Endothelial cell of umbilical vein (primary cell): ENCODE data around the gene PSME3IP1. TPM values are rescaled to one million over a fixed set of nuclear protein-coding genes. Genes with fewer than 3 reads are reported as not detected.

ENCODE experiments used
- BruUV-seq: library from RNA; stranded (reverse); fragments of 400-500 nt; replicated peaks from 2 replicates; lab custom pipeline; 2021; lab: Mats Ljungman, UMichigan
- CTCF ChIA-PET: fragments of 300-600, 350-600 bp; sonication (Branson Sonifier 250); formaldehyde crosslinking; loops from one replicate; lab custom pipeline; 2021; ENCODE audit warnings: antibody characterized with exemption, inconsistent platforms; lab: Charles Lee
- POLR2A ChIA-PET: fragments of 300-600, 350-600 bp; sonication (Branson Sonifier 250); formaldehyde crosslinking; loops from one replicate; lab custom pipeline; 2021; ENCODE audit warnings: antibody characterized with exemption, inconsistent platforms; lab: Charles Lee
- DNase-seq: peaks from one replicate; pipeline ENCODE4 v3.0.0-alpha.2; 2011; ENCODE audit warnings: low read depth, low spot score
- FAIRE-seq: peaks from 2 replicates; lab custom pipeline; 2011; peaks lifted over from hg19 to GRCh38; lab: Jason Lieb, UNC
- H2AFZ ChIP-seq: 2 replicates; pipeline ENCODE4 v1.6.0; 2012; ENCODE audit warnings: low read depth, low read length, control low read depth, inconsistent platforms
- H3K27ac ChIP-seq: 2 replicates; pipeline ENCODE4 v1.5.1; 2011; ENCODE audit warnings: low read depth, mild to moderate bottlenecking, control low read depth, low read length, moderate library complexity; ENCODE audit not compliant: insufficient read depth
- H3K27me3 ChIP-seq, 2 experiments: 2 replicates each; pipeline versions ENCODE4 v1.6.0 to v1.6.1; 2011; ENCODE audit warnings: low read length in 2 of 2, mixed read lengths in 1 of 2; ENCODE audit not compliant: control insufficient read depth in 2 of 2, insufficient read depth in 2 of 2
- H3K36me3 ChIP-seq, 2 experiments: 2 replicates in 1 of 2; 3 replicates in 1 of 2; pipeline ENCODE4 v1.5.1; 2011; ENCODE audit warnings: low read length in 2 of 2, mild to moderate bottlenecking in 1 of 2, moderate library complexity in 1 of 2; ENCODE audit not compliant: control insufficient read depth in 2 of 2, insufficient read depth in 2 of 2; ENCODE audit errors: extremely low read depth in 1 of 2
- H3K4me1 ChIP-seq: 3 replicates; pipeline ENCODE4 v1.5.1; 2011; ENCODE audit warnings: mild to moderate bottlenecking, low read length; ENCODE audit not compliant: control insufficient read depth, insufficient read depth; ENCODE audit errors: extremely low read depth
- H3K4me2 ChIP-seq: 2 replicates; pipeline ENCODE4 v1.6.1; 2011; ENCODE audit warnings: low read length, control low read depth, mixed read lengths; ENCODE audit not compliant: insufficient read depth
- H3K4me3 ChIP-seq, 3 experiments: fragments of 200-600 bp in 1 of 3; sonication (generic), shearing (Covaris generic) in 1 of 3; replicated peaks in 1 of 3; 2 replicates each; pipeline ENCODE4 v1.5.1; 2011 to 2016; ENCODE audit warnings: control low read depth in 3 of 3, low read length in 3 of 3, mild to moderate bottlenecking in 2 of 3, inconsistent platforms in 1 of 3, low read depth in 1 of 3, moderate library complexity in 1 of 3; ENCODE audit not compliant: insufficient read depth in 1 of 3
- H3K79me2 ChIP-seq: 2 replicates; pipeline ENCODE4 v1.6.0; 2012; ENCODE audit warnings: low read length, inconsistent platforms; ENCODE audit not compliant: control insufficient read depth, insufficient read depth
- H3K9ac ChIP-seq: replicated peaks from 2 replicates; pipeline ENCODE3; 2011; ENCODE audit warnings: low read length, control low read depth; ENCODE audit not compliant: insufficient read depth; ENCODE audit errors: extremely low read depth
- H3K9me1 ChIP-seq: replicated peaks from 3 replicates; pipeline ENCODE4 v1.6.0; 2011; ENCODE audit warnings: mild to moderate bottlenecking, low read length; ENCODE audit not compliant: control insufficient read depth, insufficient read depth; ENCODE audit errors: extremely low read depth
- H3K9me3 ChIP-seq: replicated peaks from 2 replicates; pipeline ENCODE4 v1.5.1; 2012; ENCODE audit warnings: low read length, inconsistent platforms; ENCODE audit not compliant: control insufficient read depth, insufficient read depth
- H4K20me1 ChIP-seq: replicated peaks from 2 replicates; pipeline ENCODE3; 2011; ENCODE audit warnings: mild to moderate bottlenecking, low read length; ENCODE audit not compliant: control insufficient read depth, insufficient read depth; ENCODE audit errors: extremely low read depth
- EZH2 ChIP-seq: IDR thresholded peaks from 2 replicates; pipeline ENCODE4 v1.6.1; 2012; ENCODE audit warnings: borderline replicate concordance, low read depth, mild to moderate bottlenecking, moderate library complexity, low read length, inconsistent platforms; ENCODE audit not compliant: severe bottlenecking
- FOS ChIP-seq: IDR thresholded peaks from 2 replicates; pipeline ENCODE4 v1.6.1; 2011; ENCODE audit warnings: mild to moderate bottlenecking, low read length, moderate library complexity, borderline replicate concordance; ENCODE audit not compliant: insufficient read depth
- GATA2 ChIP-seq: IDR thresholded peaks from 2 replicates; pipeline ENCODE4 v1.7.0; 2011; ENCODE audit warnings: low read depth, mild to moderate bottlenecking, moderate library complexity, mixed read lengths, low read length; ENCODE audit not compliant: insufficient read length, insufficient read depth
- JUN ChIP-seq: IDR thresholded peaks from 2 replicates; pipeline ENCODE4 v1.6.1; 2011; ENCODE audit warnings: borderline replicate concordance, low read depth; ENCODE audit not compliant: insufficient read length, insufficient read depth
- MYC ChIP-seq: IDR thresholded peaks from one replicate; pipeline ENCODE4 v1.6.1; 2011; ENCODE audit warnings: mild to moderate bottlenecking, low read depth, low read length
- POLR2A ChIP-seq: IDR thresholded peaks from 2 replicates; pipeline ENCODE4 v1.6.1; 2012; ENCODE audit warnings: low read depth, mild to moderate bottlenecking, control low read depth, low read length
- POLR2AphosphoS5 ChIP-seq: IDR thresholded peaks from 2 replicates; pipeline ENCODE4 v1.6.1; 2012; ENCODE audit warnings: low read depth, mild to moderate bottlenecking, control low read depth, low read length, moderate library complexity; ENCODE audit not compliant: insufficient read depth
- dilution Hi-C: fragments of 300-500 bp; cut with MboI; formaldehyde crosslinking; loops from one replicate; pipeline ENCODE4 v1.15.0; 2019; ENCODE audit warnings: low sequenced_read_pairs; ENCODE audit not compliant: extremely low pct_ligation_motif_present
- intact Hi-C: fragments of 100-400 bp; cut with micrococcal nuclease; formaldehyde crosslinking; loops from one replicate; pipeline ENCODE4 v1.10.0; 2022
- polyA plus RNA-seq, 4 experiments: library from polyadenylated mRNA; depleted of rRNA in 3 of 4; stranded (reverse) in 3 of 4; unstranded in 1 of 4; fragments of >200 nt; gene quantifications; 2 replicates each; pipeline versions ENCODE4 v1.2.1 to v1.2.3, GENCODE V29; 2011 to 2012; ENCODE audit warnings: missing spikeins in 1 of 4
- total RNA-seq: library from RNA; stranded (reverse); gene quantifications from 2 replicates; pipeline ENCODE4 v1.2.3, GENCODE V29; 2021
- TF ChIP-seq, protein P1 (sequence below): IDR thresholded peaks from 2 replicates; pipeline ENCODE4 v1.6.1; 2011; ENCODE audit not compliant: insufficient read depth, insufficient read length
- TF ChIP-seq, protein P2 (sequence below), 2 donors: IDR thresholded peaks; 1 replicate in 1 of 2; 2 replicates in 1 of 2; pipeline ENCODE4 v1.5.1; 2011; ENCODE audit warnings: low read length in 2 of 2, mild to moderate bottlenecking in 2 of 2, moderate library complexity in 2 of 2, control low read depth in 1 of 2, inconsistent platforms in 1 of 2, low read depth in 1 of 2; ENCODE audit not compliant: insufficient read depth in 1 of 2; ENCODE audit errors: extremely low read depth in 1 of 2

PSME3IP1 gene
- total and polyA plus RNA-seq, 2 donors (not counting 3 experiments of a cell fraction or from before 2014, with no cell fraction given) = 86.2 to 91.8 TPM

DNA sequence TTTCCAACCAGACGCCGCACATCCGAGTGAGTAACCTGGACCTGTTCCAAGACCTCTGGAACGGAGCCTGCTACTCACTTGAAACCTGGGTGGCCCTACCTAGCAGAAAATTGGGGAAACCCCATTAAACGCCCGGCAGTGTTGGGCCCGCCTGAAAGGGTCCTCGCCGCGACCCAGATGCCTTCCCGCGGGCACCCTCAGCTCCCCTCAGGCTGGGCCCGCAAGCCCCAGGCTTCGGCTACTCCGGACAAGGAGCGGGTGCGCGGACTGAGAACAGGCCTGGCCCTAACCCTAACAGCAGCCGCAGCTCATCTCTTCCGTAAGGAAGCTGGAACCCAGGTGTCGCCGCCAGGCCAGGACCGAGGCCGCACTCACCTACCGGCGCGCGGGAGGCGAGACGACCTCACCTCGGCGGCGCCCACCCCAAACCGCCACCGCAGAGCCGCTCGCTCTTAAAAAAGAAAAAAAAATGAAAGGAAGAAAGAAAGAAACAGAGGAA, 344 bp downstream of the PSME3IP1 start:
- intact Hi-C loops (loop anchor here (5.0 kb wide), 2 partner anchors 97 to 232 kb away; partner anchors contain the start of gene PLLP), dilution Hi-C loops (no loop called here)
- Histone ChIP-seq H3K79me2 (peaks cover 88% of the 10 kb centered on the region), H3K4me2 (peak overlapping the region; percentile 85), H3K36me3 (peaks cover 0 to 3% of the 10 kb centered on the region in 2 experiments), H3K4me3 (peak overlapping the region; percentile 63 to 81 (median 75)), H4K20me1 (no peaks in the 10 kb centered on the region), H3K27me3 (no peaks in the 10 kb centered on the region), H3K9ac (peak overlapping the region; percentile 98), H3K4me1 (peaks cover 28% of the 10 kb centered on the region), H3K9me1 (no peaks in the 10 kb centered on the region), H3K9me3 (no peaks in the 10 kb centered on the region), H2AFZ (peak overlapping the region; percentile 38), H3K27ac (peak overlapping the region; percentile 89)
- FAIRE-seq (peak; percentile 62), DNase-seq (no peak)
- POLR2A ChIA-PET = interaction anchor here (0.7 kb wide), 1 partner anchor 9 kb away, joined by 3 read pairs; no protein-coding TSS in a partner anchor
- CTCF ChIA-PET = interaction anchor here (0.9 to 2.4 kb wide), 4 partner anchors 9 to 114 kb away, joined by 4 to 10 read pairs (median 6); partner anchors contain the start of gene CPNE2
- TF ChIP-seq POLR2AphosphoS5 (peak; percentile 22), POLR2A (no peak)
- TF ChIP-seq, protein P1, sequence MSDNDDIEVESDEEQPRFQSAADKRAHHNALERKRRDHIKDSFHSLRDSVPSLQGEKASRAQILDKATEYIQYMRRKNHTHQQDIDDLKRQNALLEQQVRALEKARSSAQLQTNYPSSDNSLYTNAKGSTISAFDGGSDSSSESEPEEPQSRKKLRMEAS = no peak
- BruUV-seq = TSS peak; percentile 64

DNA sequence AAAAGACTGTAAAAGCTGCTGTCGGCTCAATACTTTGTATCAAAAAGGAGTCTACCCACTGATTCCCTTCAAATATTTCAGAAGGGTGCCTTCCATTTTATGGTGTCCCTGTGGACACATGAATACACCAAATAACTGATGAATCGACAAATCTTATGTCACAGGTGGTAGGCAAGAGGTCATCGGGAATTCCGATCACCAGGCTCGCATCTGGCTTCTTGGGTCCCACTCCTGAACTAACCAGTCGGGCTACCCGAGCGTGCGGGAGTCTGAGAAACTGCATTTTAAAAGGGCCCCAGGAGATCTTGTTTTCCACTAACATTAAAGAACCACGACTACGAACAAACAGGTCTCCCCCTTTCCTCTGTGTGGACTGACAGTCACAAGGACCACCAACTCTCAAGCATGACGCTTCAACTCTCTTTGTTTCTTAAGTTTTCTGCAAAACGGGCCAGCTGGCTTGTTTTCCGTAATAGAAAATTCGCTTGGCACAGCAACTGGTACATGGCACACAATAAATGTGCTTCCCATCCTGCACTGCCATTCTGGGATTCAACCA, 873 bp downstream of the PSME3IP1 start:
- Histone ChIP-seq H3K79me2 (peaks cover 83% of the 10 kb centered on the region), H4K20me1 (no peaks in the 10 kb centered on the region), H3K36me3 (peaks cover 0 to 3% of the 10 kb centered on the region in 2 experiments), H3K4me2 (peak overlapping the region; percentile 85), H3K9ac (peak overlapping the region; percentile 98), H3K4me1 (peaks cover 23% of the 10 kb centered on the region), H2AFZ (peak overlapping the region; percentile 38), H3K27ac (peak overlapping the region; percentile 89), H3K27me3 (no peaks in the 10 kb centered on the region), H3K9me1 (no peaks in the 10 kb centered on the region), H3K9me3 (no peaks in the 10 kb centered on the region), H3K4me3 (peak overlapping the region; percentile 63 to 81 (median 75))
- dilution Hi-C loops (loop anchor here (5.0 kb wide), 1 partner anchor 38 kb away; no protein-coding TSS in a partner anchor), intact Hi-C loops (loop anchor here (5.0 kb wide), 2 partner anchors 97 to 232 kb away; partner anchors contain the start of gene PLLP)
- BruUV-seq = no TSS peak
- ChIA-PET CTCF (interaction anchor here (2.0 kb wide), 1 partner anchor 34 kb away, joined by 4 read pairs; no protein-coding TSS in a partner anchor), POLR2A (no interaction called here)
- FAIRE-seq = no peak
- DNase-seq = peak; percentile 77
- TF ChIP-seq FOS (no peak), EZH2 (no peak), POLR2A (no peak), POLR2AphosphoS5 (no peak), MYC (no peak), JUN (no peak), GATA2 (no peak)
- TF ChIP-seq, protein P2, sequence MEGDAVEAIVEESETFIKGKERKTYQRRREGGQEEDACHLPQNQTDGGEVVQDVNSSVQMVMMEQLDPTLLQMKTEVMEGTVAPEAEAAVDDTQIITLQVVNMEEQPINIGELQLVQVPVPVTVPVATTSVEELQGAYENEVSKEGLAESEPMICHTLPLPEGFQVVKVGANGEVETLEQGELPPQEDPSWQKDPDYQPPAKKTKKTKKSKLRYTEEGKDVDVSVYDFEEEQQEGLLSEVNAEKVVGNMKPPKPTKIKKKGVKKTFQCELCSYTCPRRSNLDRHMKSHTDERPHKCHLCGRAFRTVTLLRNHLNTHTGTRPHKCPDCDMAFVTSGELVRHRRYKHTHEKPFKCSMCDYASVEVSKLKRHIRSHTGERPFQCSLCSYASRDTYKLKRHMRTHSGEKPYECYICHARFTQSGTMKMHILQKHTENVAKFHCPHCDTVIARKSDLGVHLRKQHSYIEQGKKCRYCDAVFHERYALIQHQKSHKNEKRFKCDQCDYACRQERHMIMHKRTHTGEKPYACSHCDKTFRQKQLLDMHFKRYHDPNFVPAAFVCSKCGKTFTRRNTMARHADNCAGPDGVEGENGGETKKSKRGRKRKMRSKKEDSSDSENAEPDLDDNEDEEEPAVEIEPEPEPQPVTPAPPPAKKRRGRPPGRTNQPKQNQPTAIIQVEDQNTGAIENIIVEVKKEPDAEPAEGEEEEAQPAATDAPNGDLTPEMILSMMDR (IDR thresholded peaks at IDR 0.05; ENCODE audit: extremely low read depth in 1 of 2, insufficient read depth in 1 of 2, low read depth in 1 of 2, low read length in 2 of 2) = no peak
- TF ChIP-seq, protein P1 = no peak
